Esophagus muscularis mucosa (tissue), 4 donors: ENCODE data around the gene STAT1. TPM values are rescaled to one million over a fixed set of nuclear protein-coding genes. Genes with fewer than 3 reads are reported as not detected.

ENCODE experiments used
- DNase-seq: peaks from one replicate; pipeline ENCODE4 v3.0.0-alpha.2; 2017; ENCODE audit errors: extremely low spot score
- H3K27ac ChIP-seq, 4 donors: fragments of 200-600 bp; sonication (generic); replicated peaks in 1 of 4; 1 replicate in 3 of 4; 2 replicates in 1 of 4; pipeline ENCODE4 v1.5.1; 2016 to 2019; ENCODE audit warnings: mild to moderate bottlenecking in 1 of 4
- H3K27me3 ChIP-seq, 4 donors: fragments of 200-600 bp; sonication (generic); one replicate each; pipeline versions ENCODE4 v1.5.1 to v1.6.0; 2016 to 2019
- H3K36me3 ChIP-seq, 4 donors: fragments of 200-600 bp; sonication (generic); one replicate each; pipeline ENCODE4 v1.5.1; 2016 to 2019
- H3K4me1 ChIP-seq, 4 donors: fragments of 200-600 bp; sonication (generic); one replicate each; pipeline ENCODE4 v1.5.1; 2016 to 2019
- H3K4me3 ChIP-seq, 4 donors: fragments of 200-600 bp; sonication (generic); 1 replicate in 2 of 4; 2 replicates in 2 of 4; pipeline ENCODE4 v1.5.1; 2016 to 2019; ENCODE audit warnings: mild to moderate bottlenecking in 4 of 4, moderate library complexity in 1 of 4
- H3K9me3 ChIP-seq, 4 donors: fragments of 200-600 bp; sonication (generic); 1 replicate in 3 of 4; 2 replicates in 1 of 4; pipeline ENCODE4 v1.5.1; 2016 to 2019
- EP300 ChIP-seq: sonication (generic); formaldehyde crosslinking; IDR thresholded peaks from one replicate; pipeline ENCODE4 v1.6.1; 2017; ENCODE audit warnings: antibody characterized with exemption
- POLR2A ChIP-seq: fragments of 450-650 bp; IDR thresholded peaks from one replicate; pipeline ENCODE4 v1.6.1; 2017; ENCODE audit warnings: antibody characterized with exemption, moderate library complexity, mild to moderate bottlenecking, low read depth
- POLR2AphosphoS5 ChIP-seq, 2 donors: sonication (generic); formaldehyde crosslinking; IDR thresholded peaks; one replicate each; pipeline ENCODE4 v1.6.1; 2017; ENCODE audit warnings: antibody characterized with exemption in 2 of 2
- WGBS: methylation state at CpG from one replicate; pipeline ENCODE4 v1.1.5; 2018; 5-methylcytosine and 5-hydroxymethylcytosine counted together
- intact Hi-C: fragments of 100-400 bp; cut with DNase I; formaldehyde crosslinking; loops from one replicate; pipeline ENCODE4 v1.15.1; 2023
- total RNA-seq, 4 donors: library from RNA; depleted of rRNA; stranded (reverse); fragments of >200 nt; gene quantifications; one replicate each; pipeline versions ENCODE4 v1.1.0 to v1.2.1, GENCODE V29; 2016
- TF ChIP-seq, protein P1 (sequence below), 3 experiments: fragments of 200-600 bp in 2 of 3; fragments of 450-650 bp in 1 of 3; sonication (generic) in 2 of 3; IDR thresholded peaks; one replicate each; pipeline ENCODE4 v1.5.1; 2017 to 2019; ENCODE audit warnings: antibody characterized with exemption in 3 of 3, mild to moderate bottlenecking in 2 of 3, moderate library complexity in 1 of 3

Gene STAT1
- total RNA-seq, 4 donors from 2014 or later: 44.2 to 57.3 (median 48.6) TPM

DNA sequence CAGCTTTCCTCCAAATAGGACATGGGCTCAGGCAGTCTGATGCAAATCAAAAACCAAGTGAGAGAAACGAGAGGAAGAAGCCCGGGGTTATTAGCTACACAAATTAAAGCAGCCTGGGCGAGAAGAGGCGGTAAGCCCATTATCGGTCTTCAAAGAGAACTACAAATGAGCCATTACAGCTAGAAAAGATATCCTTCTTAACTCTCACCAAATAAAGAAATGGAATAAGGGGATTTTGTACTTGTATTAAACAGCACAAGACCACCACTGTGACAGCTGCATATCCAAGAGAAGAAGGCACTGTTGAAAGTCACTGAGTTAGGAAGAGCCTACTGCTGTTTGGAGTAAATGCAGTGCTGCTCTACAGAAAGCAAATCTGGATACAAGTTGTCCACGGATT is 32.6 kb downstream of the STAT1 start:
- Histone ChIP-seq H3K4me3 (no peak overlapping the region), H3K36me3 (peaks cover 66 to 100% (median 83%) of the 10 kb centered on the region in 4 donors), H3K27ac (no peak overlapping the region), H3K4me1 (peaks cover 4 to 12% (median 9%) of the 10 kb centered on the region in 4 donors), H3K27me3 (no peaks in the 10 kb centered on the region), H3K9me3 (no peaks in the 10 kb centered on the region)
- DNase-seq: no peak
- intact Hi-C loops: no loop called here
- 90% methylated on average over 6 of the region's 6 CpGs for WGBS
- TF ChIP-seq, protein P1, sequence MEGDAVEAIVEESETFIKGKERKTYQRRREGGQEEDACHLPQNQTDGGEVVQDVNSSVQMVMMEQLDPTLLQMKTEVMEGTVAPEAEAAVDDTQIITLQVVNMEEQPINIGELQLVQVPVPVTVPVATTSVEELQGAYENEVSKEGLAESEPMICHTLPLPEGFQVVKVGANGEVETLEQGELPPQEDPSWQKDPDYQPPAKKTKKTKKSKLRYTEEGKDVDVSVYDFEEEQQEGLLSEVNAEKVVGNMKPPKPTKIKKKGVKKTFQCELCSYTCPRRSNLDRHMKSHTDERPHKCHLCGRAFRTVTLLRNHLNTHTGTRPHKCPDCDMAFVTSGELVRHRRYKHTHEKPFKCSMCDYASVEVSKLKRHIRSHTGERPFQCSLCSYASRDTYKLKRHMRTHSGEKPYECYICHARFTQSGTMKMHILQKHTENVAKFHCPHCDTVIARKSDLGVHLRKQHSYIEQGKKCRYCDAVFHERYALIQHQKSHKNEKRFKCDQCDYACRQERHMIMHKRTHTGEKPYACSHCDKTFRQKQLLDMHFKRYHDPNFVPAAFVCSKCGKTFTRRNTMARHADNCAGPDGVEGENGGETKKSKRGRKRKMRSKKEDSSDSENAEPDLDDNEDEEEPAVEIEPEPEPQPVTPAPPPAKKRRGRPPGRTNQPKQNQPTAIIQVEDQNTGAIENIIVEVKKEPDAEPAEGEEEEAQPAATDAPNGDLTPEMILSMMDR (IDR thresholded peaks at IDR 0.05): no peak
- TF ChIP-seq POLR2AphosphoS5 (IDR thresholded peaks at IDR 0.05): no peak
- no peak for TF ChIP-seq POLR2A
- TF ChIP-seq EP300: no peak

GRCh38 chr2:190980630-190981209 is 33.3 kb downstream of the STAT1 start:
- DNase-seq: no peak
- WGBS: 84% methylated on average over 10 of the region's 10 CpGs
- Histone ChIP-seq H3K4me3 (no peak overlapping the region), H3K27ac (peak overlapping the region in 1 of 4 donors; percentile 32), H3K27me3 (no peaks in the 10 kb centered on the region), H3K36me3 (peaks cover 60 to 100% (median 83%) of the 10 kb centered on the region in 4 donors), H3K9me3 (no peaks in the 10 kb centered on the region), H3K4me1 (peaks cover 4 to 12% (median 9%) of the 10 kb centered on the region in 4 donors)
- intact Hi-C loops: no loop called here
- no peak for TF ChIP-seq POLR2A
- TF ChIP-seq, protein P1 (IDR thresholded peaks at IDR 0.05): no peak
- no peak for TF ChIP-seq POLR2AphosphoS5 (IDR thresholded peaks at IDR 0.05)
- no peak for TF ChIP-seq EP300

DNA sequence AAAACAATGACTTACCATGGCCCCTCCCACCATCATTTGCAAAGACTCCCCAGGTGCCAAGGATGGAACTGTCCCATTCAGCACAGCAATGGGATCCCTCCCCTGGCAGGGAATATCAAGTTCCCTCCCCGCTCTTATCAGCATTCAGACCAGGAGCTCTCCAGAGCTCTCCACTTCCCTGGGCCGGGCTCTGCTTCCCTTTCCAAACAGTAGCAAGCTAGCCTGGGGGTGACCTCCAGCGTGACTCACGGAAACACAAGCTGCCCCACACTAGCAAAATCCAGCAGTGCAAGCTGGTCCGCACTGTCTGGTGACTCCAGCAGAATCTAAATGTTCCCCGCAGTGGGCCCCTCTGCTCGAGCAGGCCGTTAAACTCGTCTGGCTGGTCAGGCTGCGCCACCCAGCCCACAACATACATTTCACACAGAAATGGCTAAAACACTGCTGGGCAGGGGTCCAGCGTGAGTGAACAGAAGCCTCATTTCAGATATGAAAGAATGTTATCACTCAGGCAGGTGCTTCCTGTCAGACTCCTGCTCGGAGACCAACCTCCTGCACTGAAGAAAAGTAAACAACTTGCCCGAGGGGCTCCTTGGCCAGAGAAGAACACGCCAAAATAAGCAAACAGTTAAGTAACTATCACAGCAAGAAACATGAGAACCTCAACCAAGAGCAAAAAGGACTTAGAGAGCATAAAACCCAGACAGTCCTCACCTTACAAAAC is 33.9 kb downstream of the STAT1 start:
- intact Hi-C loops: no loop called here
- Histone ChIP-seq H3K4me1 (peaks cover 4 to 13% (median 10%) of the 10 kb centered on the region in 4 donors), H3K9me3 (no peaks in the 10 kb centered on the region), H3K4me3 (no peak overlapping the region), H3K36me3 (peaks cover 59 to 100% (median 83%) of the 10 kb centered on the region in 4 donors), H3K27ac (peak overlapping the region in 3 of 4 donors; percentile 5 to 32 (median 28)), H3K27me3 (no peaks in the 10 kb centered on the region)
- 58% methylated on average over 14 of the region's 14 CpGs for WGBS
- no peak for TF ChIP-seq EP300
- peak; percentile 14 to 43 for TF ChIP-seq POLR2AphosphoS5 (IDR thresholded peaks at IDR 0.05)
- TF ChIP-seq, protein P1 (IDR thresholded peaks at IDR 0.05): no peak
- TF ChIP-seq POLR2A: no peak
- DNase-seq: no peak

DNA sequence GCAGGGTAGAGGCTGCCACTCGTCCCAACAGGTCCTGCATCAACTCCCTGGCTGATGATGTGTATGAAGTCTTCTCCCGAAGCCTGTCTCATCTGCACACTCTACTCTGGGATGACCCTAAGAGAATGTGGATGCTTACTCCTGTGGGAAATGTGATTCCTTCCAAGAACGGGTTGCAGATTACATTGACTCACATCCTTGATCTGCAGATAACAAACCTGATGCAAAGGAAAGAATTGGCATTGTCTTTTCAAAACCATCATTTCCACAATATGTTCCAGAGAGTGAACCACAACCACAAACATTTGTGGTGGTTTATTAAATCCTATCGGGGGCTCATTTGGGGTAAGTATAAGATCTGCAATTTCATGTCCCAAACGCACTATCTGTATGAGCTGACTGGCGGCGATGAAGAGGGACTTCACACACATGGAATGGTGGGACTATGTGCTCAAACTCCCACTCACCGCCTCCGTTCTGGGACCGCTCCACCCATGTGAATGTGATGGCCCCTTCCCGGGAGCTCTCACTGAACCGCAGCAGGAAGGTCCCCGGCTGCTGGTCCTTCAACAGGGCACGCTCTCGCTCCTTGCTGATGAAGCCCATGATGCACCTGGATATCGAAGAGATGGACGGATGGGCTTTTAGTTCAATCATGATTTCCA is 35.5 kb downstream of the STAT1 start:
- Histone ChIP-seq H3K4me1 (peaks cover 4 to 25% (median 13%) of the 10 kb centered on the region in 4 donors), H3K9me3 (no peaks in the 10 kb centered on the region), H3K27me3 (no peaks in the 10 kb centered on the region), H3K27ac (no peak overlapping the region), H3K36me3 (peaks cover 48 to 100% (median 82%) of the 10 kb centered on the region in 4 donors), H3K4me3 (no peak overlapping the region)
- 88% methylated on average over 15 of the region's 17 CpGs for WGBS
- no peak for DNase-seq
- TF ChIP-seq, protein P1 (IDR thresholded peaks at IDR 0.05): no peak
- TF ChIP-seq POLR2A (no peak), POLR2AphosphoS5 (IDR thresholded peaks at IDR 0.05) (no peak), EP300 (no peak)
- intact Hi-C loops: no loop called here
